ENCODE measurements around the gene GRAP2. TPM values are rescaled to one million over a fixed set of nuclear protein-coding genes. Genes with fewer than 3 reads are reported as not detected.
"Not testable (repeated sequence)": the region's sequence is repeated elsewhere in the genome, so short reads cannot be mapped to it uniquely, and the experiment has no call there.

The GRAP2 gene
- total and polyA plus RNA-seq, 2 of the 13 experiments (the other 11 are each of a cell fraction or from before 2014, with no cell fraction given): 0.15 TPM; not detected in 1

GRCh38 chr22:39883057-39883456, 17.8 kb upstream of the GRAP2 start:
- TF ChIP-seq HOXA5 (CRISPR knock-in tag; IDR thresholded peaks at IDR 0.05) (no peak), NONO (IDR thresholded peaks at IDR 0.05) (no peak), NONO (CRISPR knock-in tag; conservative IDR thresholded peaks at IDR 0.05) (no peak), MIER2 (CRISPR knock-in tag; IDR thresholded peaks at IDR 0.05) (no peak), SRY (CRISPR knock-in tag; IDR thresholded peaks at IDR 0.05) (no peak), STAG1 (CRISPR knock-in tag; IDR thresholded peaks at IDR 0.05) (no peak)
- no peak overlapping the region for H3K4me2 ChIP-seq (ENCODE audit: low read depth, low read length)
- H3K79me2 ChIP-seq (ENCODE audit: insufficient read depth, low read length): no peaks in the 10 kb centered on the region
- 3% methylated on average over 1 of the region's 1 CpG for WGBS (ENCODE audit: low lambda C conversion rate)
- CTCF ChIA-PET (ENCODE audit: low intra/inter-chr PET ratio, low total read pairs): no interaction called here
- in situ Hi-C loops (cut with HindIII; ENCODE audit: extremely low pct_ligation_motif_present, low pct_unique_long_range_greater_than_20kb) (no loop called here), intact Hi-C loops (cut with micrococcal nuclease; ENCODE audit: unreplicated experiment) (no loop called here)
- BruUV-seq (replicated peaks): no TSS peak
- H3K4me3 ChIP-seq (replicated peaks in 1 of 3; ENCODE audit: insufficient read depth in 1 of 3, low read depth in 2 of 3, low read length in 3 of 3): no peak overlapping the region
- no peak overlapping the region for H3K27ac ChIP-seq (ENCODE audit: extremely low read length, insufficient read depth, low read length)
- H3K27me3 ChIP-seq (ENCODE audit: control insufficient read depth in 1 of 2, insufficient read depth in 2 of 2, low read length in 2 of 2): no peaks in the 10 kb centered on the region
- DNase-seq (ENCODE audit: low spot score) (no peak), ATAC-seq (no peak), FAIRE-seq (no peak)
- no peaks in the 10 kb centered on the region for H4K20me1 ChIP-seq (ENCODE audit: insufficient read depth, low read length)
- POLR2A ChIA-PET: no interaction called here
- no peak overlapping the region for H3K9ac ChIP-seq (ENCODE audit: insufficient read depth, low read depth, low read length)
- H2AFZ ChIP-seq (ENCODE audit: low read length): no peak overlapping the region
- H3K4me1 ChIP-seq (ENCODE audit: insufficient read depth, low read length): no peaks in the 10 kb centered on the region
- H3K36me3 ChIP-seq (replicated peaks in 1 of 2; ENCODE audit: control insufficient read depth in 1 of 2, insufficient read depth in 2 of 2, low read length in 2 of 2): no peaks in the 10 kb centered on the region
- no peaks in the 10 kb centered on the region for H3K9me3 ChIP-seq (ENCODE audit: low read length)

GRCh38 chr22:39889924-39890323, 11.0 kb upstream of the GRAP2 start:
- H3K4me3 ChIP-seq (replicated peaks in 1 of 3; ENCODE audit: insufficient read depth in 1 of 3, low read depth in 2 of 3, low read length in 3 of 3); ATAC-seq; POLR2A ChIA-PET; H3K9me3 ChIP-seq (ENCODE audit: low read length); H4K20me1 ChIP-seq (ENCODE audit: insufficient read depth, low read length); intact Hi-C loops (cut with micrococcal nuclease; ENCODE audit: unreplicated experiment); FAIRE-seq; H3K9ac ChIP-seq (ENCODE audit: insufficient read depth, low read depth, low read length); H2AFZ ChIP-seq (ENCODE audit: low read length); H3K36me3 ChIP-seq (replicated peaks in 1 of 2; ENCODE audit: control insufficient read depth in 1 of 2, insufficient read depth in 2 of 2, low read length in 2 of 2); BruUV-seq (replicated peaks); H3K4me1 ChIP-seq (ENCODE audit: insufficient read depth, low read length); DNase-seq (ENCODE audit: low spot score); CTCF ChIA-PET (ENCODE audit: low intra/inter-chr PET ratio, low total read pairs); H3K27ac ChIP-seq (ENCODE audit: extremely low read length, insufficient read depth, low read length); H3K79me2 ChIP-seq (ENCODE audit: insufficient read depth, low read length); in situ Hi-C loops (cut with HindIII; ENCODE audit: extremely low pct_ligation_motif_present, low pct_unique_long_range_greater_than_20kb); H3K4me2 ChIP-seq (ENCODE audit: low read depth, low read length): not testable (repeated sequence)
- WGBS (ENCODE audit: low lambda C conversion rate): 43% methylated on average over 3 of the region's 3 CpGs
- peaks cover 0 to 11% of the 10 kb centered on the region in 2 experiments; a peak in 1 of 5 replicates for H3K27me3 ChIP-seq (ENCODE audit: control insufficient read depth in 1 of 2, insufficient read depth in 2 of 2, low read length in 2 of 2)

All from HepG2 (cell line).